HG02981 (cell line): Measurements from ENCODE around the gene PRKAR1A.
"Not testable (repeated sequence)": the region's sequence is repeated elsewhere in the genome, so short reads cannot be mapped to it uniquely, and the experiment has no call there.

Source experiments
- ATAC-seq: cut with Tn5 transposase; IDR thresholded peaks from one replicate; pipeline ENCODE4 v1.9.1; 2021; ENCODE audit warnings: mild to moderate bottlenecking, moderate library complexity; ENCODE audit not compliant: unreplicated experiment

Gene PRKAR1A

GRCh38 chr17:68577497-68577821 lies 65.2 kb downstream of the PRKAR1A start:
- no peak for ATAC-seq

- ATAC-seq: no peak
Observed at GRCh38 chr17:68578236-68578635, 66.0 kb downstream of the PRKAR1A start.

- ATAC-seq: no peak
Observed at GRCh38 chr17:68579194-68579927, 67.1 kb downstream of the PRKAR1A start.

GRCh38 chr17:68580236-68580770 lies 68.1 kb downstream of the PRKAR1A start:
- no peak for ATAC-seq

- ATAC-seq: no peak
Observed at GRCh38 chr17:68581863-68582645, 69.8 kb downstream of the PRKAR1A start.

GRCh38 chr17:68582867-68583266 lies 70.6 kb downstream of the PRKAR1A start:
- not testable (repeated sequence) for ATAC-seq

DNA sequence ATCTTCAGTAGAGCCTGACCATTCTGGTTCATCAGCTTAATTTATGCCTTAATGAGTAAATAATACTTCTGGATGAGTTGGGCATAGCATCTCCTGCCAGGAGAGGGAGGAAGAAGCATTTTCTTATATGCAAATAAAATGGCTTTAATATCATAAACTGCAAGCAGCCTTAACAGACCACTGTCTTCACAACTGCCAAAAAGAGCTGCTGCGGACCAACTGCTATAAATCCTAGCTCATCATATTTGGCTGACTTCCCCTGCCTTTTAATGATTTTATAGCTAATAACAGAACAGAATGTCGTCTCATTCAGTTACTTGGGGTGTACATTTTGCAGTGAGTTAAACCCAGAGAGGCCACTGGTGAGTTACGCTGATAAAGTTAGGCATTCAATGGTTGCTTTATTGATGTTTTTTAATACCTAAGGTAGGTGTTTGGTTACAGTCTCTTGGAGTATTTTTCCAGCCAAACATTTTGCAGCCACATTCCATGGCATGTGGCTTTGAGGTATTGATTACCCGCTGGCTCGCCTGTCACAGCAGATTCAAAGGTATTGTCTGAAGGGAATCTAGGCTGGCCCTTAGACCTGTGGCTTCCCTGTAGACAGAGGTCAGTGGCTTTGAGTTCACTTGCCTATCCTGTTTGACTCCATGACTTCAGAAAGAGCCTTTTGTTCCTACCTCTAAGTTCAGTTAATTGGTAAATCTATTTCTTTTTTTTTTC lies 72.5 kb downstream of the PRKAR1A start:
- no peak for ATAC-seq

DNA sequence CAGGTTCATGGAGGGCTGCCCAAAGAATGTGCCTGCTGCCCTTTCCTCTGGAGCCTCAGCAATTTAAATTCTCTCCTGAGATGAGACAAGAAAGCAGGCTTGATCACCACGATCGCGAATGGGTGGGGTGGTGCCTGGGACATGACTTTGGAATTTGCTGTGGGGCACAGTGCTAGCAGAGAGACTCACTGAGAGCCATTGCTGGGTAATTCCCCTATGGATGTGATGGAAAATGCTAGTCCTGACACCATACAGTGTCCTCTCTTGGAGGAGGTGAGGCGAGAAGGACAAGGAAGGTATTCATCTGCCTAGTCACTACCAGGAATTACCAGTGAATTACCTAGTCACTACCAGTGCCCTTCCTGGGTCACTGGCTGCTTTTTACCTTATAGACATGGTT lies 73.4 kb downstream of the PRKAR1A start:
- no peak for ATAC-seq

- no peak for ATAC-seq
Observed at GRCh38 chr17:68587026-68587425, 74.8 kb downstream of the PRKAR1A start.

DNA sequence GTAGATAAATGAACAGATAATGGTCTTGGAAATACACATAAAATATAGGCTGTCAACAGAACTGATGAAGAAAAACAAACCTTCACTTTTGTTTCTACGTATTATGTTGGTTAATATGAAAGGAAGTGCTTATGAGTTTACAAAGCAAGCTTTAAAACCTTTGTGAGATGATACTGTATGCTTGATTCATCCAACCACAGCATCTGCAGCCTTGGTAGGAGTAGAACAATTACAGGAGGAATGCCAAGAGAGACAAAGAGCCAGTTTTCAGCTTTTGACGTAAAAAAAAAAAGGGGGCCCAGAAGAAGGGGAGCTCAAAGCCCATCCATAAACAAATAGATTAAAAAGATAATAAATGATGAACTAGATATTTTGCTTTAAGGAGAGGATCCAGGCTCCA lies 75.6 kb downstream of the PRKAR1A start:
- ATAC-seq: no peak

GRCh38 chr17:68588362-68588761 lies 76.1 kb downstream of the PRKAR1A start:
- no peak for ATAC-seq

DNA sequence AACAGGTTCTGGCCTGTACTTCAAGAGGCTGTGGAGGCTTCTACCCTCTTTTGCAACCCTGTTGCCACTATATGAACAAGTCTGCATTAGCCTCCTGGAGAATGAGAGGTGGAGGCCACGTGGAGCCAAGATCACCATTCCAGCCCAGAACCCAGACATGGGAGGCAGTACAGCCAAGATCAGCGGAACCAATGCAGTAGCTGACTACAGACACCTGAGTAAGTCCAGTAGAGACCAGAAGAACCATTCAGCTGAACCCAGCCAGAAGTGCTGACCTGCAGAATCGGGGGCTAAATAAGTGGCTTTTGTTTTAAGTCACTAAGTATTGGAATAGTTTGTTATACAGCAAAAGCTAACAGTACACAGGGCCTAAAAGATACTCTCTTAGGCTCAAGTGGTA lies 76.9 kb downstream of the PRKAR1A start:
- ATAC-seq: no peak

DNA sequence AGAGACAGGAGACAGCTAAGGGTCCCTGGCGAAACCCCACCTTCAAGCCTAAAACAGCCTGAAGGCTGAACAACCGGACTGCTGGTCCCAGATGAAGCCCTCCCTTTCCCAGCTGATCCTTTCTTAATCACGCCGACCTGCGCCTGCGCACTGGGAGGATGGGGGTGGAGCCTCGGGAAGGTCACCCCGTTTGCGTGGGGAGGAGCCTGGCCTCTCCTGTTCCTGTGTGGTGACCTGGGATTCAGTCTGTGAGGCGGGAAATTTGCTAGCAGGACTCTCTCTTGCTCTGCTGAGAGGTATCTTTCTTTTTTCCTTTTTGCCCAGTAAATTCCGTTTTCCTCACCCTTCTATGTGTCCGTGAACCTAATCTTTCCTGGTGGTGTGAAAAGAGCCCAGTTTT lies 79.4 kb downstream of the PRKAR1A start:
- ATAC-seq: no peak

DNA sequence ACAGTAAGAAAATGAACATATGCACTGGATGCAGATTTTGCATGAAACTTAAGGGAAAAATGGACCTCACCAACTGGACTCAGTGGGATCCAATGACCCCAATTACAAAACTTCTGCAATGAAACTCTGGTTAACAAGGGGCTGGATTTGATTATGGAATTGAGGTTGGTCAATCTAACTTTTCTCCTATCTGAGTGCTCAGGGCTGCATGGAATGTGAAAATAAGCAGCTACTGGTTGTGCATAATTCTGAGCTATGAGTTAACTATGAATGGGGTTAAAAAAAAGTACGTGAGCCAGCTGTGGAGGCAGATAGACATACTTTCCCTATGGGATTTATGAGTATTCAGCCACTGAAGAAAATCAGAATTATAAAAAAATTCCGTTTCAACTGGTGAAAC lies 79.8 kb downstream of the PRKAR1A start:
- ATAC-seq: no peak

DNA sequence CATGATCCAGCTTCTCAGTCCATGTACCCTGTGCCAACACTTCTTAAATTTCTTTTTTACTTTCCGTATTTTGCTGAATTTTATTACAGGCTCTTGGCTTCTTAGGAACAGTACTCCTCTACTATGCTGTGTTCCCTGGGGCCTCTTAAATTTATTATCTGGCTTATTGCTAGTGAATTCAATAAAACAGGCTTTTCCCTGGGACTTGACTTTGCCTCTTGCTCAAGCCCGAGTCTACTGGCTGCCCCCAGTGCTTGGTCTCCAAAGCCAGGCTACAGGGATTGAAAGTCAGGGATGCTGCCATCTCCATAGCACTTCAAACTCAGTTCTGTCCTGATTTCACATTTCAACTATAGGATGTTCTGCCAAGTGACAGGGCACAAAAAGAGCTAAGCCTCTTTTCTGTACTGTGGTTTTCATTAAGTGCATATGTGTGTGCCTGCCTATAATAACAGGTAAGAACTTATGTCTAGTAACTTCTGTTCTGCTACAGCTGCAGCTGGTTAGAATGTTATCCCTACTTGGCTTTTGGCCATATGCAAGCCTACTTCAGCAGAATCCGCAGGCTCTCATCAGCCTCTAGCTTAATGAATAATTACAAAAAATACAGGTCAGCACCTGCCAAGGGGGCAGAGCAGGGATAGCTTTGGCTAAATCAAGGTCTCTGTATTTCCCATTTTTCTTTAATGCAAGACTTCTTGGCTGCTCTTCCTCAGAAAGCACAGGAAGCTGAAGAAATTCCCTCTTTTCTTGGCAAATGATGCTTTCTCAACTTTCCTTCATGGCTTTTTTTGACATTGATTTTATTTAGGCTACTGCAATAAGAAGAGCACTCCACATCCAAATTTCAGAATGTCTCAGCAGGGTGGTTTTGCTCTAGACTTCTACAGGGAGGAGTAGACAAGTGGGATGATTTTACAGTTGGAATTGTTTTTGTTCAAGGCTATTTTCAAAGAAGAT lies 80.7 kb downstream of the PRKAR1A start:
- no peak for ATAC-seq

DNA sequence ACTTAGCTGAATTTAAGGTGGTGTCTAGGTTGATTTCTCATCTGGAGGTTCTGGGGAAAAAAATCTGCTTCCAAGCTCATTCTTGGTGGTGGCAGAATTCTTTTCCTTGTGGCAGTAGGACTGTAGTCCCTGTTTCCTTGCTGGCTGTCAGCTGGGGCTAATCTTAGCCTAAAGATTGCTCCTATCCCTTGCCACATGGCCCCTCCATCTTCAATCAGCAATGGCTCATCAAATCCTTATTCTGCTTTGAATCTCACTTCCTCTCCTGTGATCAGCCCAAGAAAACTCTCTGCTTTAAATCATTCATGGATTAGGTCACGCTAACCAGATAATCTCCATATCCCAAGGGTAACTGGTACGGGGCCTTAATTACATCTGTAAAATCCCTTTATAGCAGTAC lies 82.3 kb downstream of the PRKAR1A start:
- ATAC-seq: no peak

- ATAC-seq: no peak
Observed at GRCh38 chr17:68595496-68595895, 83.3 kb downstream of the PRKAR1A start.

GRCh38 chr17:68595986-68596385 lies 83.8 kb downstream of the PRKAR1A start:
- no peak for ATAC-seq

GRCh38 chr17:68596411-68596945 lies 84.2 kb downstream of the PRKAR1A start:
- ATAC-seq: no peak

DNA sequence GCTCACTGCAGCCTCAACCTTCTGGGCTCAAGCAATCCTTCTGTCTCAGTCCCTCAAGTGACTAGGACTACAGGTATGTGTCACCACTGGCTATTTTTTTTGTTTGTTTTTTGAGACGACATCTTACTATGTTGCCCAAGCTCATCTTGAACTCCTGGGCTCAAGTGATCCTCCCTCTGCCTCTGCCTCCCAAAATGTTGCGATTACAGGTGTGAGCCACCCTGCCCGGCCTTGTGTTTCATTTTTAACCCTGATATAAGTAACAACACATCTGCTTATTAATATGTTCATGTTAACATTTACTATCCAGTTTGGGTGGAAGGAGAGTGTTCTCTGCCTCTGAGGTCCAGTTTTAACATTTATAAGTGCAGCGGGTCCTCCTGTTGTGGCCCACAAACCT lies 85.8 kb downstream of the PRKAR1A start:
- ATAC-seq: no peak
